Measurements from ENCODE around the gene NKD2. TPM values are rescaled to one million over a fixed set of nuclear protein-coding genes. Genes with fewer than 3 reads are reported as not detected.

Gene NKD2
- total RNA-seq, 1 experiment from 2014 or later, result 12.3 TPM

GRCh38 chr5:987761-988160 lies 20.8 kb upstream of the NKD2 start:
- intact Hi-C loops (cut with micrococcal nuclease; ENCODE audit: unreplicated experiment), result no loop called here
- TF ChIP-seq POLR2AphosphoS5 (IDR thresholded peaks at IDR 0.05; ENCODE audit: low read depth, low read length) (no peak), TCF7L2 (IDR thresholded peaks at IDR 0.05; ENCODE audit: low read depth, low read length) (no peak), CTCF (IDR thresholded peaks at IDR 0.05) (no peak), REST (IDR thresholded peaks at IDR 0.05; ENCODE audit: insufficient read depth in 1 of 2, low read depth in 2 of 2, low read length in 1 of 2) (no peak), SIN3A (IDR thresholded peaks at IDR 0.05; ENCODE audit: borderline replicate concordance, insufficient read depth, low read depth, low read length) (no peak)
- Histone ChIP-seq H3K4me1 (ENCODE audit: control insufficient read depth, insufficient read depth, low read length) (0 out of 2 replicates have a peak, but pooled peaks cover 3% of the 10 kb centered on the region), H3K36me3 (ENCODE audit: control insufficient read depth, insufficient read depth, low read length) (no peaks in the 10 kb centered on the region), H3K27ac (ENCODE audit: low read length) (no peak overlapping the region), H3K4me3 (ENCODE audit: low read depth in 2 of 2, low read length in 2 of 2) (no peak overlapping the region), H3K9me3 (ENCODE audit: control insufficient read depth, insufficient read depth, low read depth, low read length) (peaks cover 11% of the 10 kb centered on the region; the same call in 1 of the 2 replicates), H3K27me3 (ENCODE audit: control insufficient read depth, insufficient read depth, low read length) (no peaks in the 10 kb centered on the region)
- ATAC-seq, result no peak
- ChIA-PET POLR2A (interaction anchor here (0.7 kb wide), 1 partner anchor 20 kb away, joined by 6 read pairs; no protein-coding TSS in a partner anchor), CTCF (no interaction called here)
- BruUV-seq (replicated peaks), result no TSS peak
- no peak for DNase-seq (ENCODE audit: low read depth, low spot score)
- in situ Hi-C loops (cut with HindIII; ENCODE audit: low pct_unique_long_range_greater_than_20kb, low sequenced_read_pairs), result no loop called here

GRCh38 chr5:988322-988721 lies 20.3 kb upstream of the NKD2 start:
- Histone ChIP-seq H3K4me1 (ENCODE audit: control insufficient read depth, insufficient read depth, low read length) (0 out of 2 replicates have a peak, but pooled peaks cover 3% of the 10 kb centered on the region), H3K27me3 (ENCODE audit: control insufficient read depth, insufficient read depth, low read length) (no peaks in the 10 kb centered on the region), H3K27ac (ENCODE audit: low read length) (no peak overlapping the region), H3K36me3 (ENCODE audit: control insufficient read depth, insufficient read depth, low read length) (no peaks in the 10 kb centered on the region), H3K9me3 (ENCODE audit: control insufficient read depth, insufficient read depth, low read depth, low read length) (peaks cover 11% of the 10 kb centered on the region; the same call in 1 of the 2 replicates), H3K4me3 (ENCODE audit: low read depth in 2 of 2, low read length in 2 of 2) (no peak overlapping the region)
- no TSS peak for BruUV-seq (replicated peaks)
- intact Hi-C loops (cut with micrococcal nuclease; ENCODE audit: unreplicated experiment), result no loop called here
- no peak for TF ChIP-seq CTCF (IDR thresholded peaks at IDR 0.05)
- DNase-seq (ENCODE audit: low read depth, low spot score) (no peak), ATAC-seq (no peak)
- ChIA-PET CTCF (no interaction called here), POLR2A (no interaction called here)
- in situ Hi-C loops (cut with HindIII; ENCODE audit: low pct_unique_long_range_greater_than_20kb, low sequenced_read_pairs), result no loop called here

Data from Panc1 (cell line).